Keratinocyte (primary cell): ENCODE data around the gene ZNF804A. TPM values are rescaled to one million over a fixed set of nuclear protein-coding genes. Genes with fewer than 3 reads are reported as not detected.
A peak's percentile ranks its signal among the peaks of the same experiment; 100 is the strongest.

Experiments used
- DNase-seq: peaks from one replicate; pipeline ENCODE4 v3.0.0-alpha.2; 2011; ENCODE audit warnings: low read depth, missing footprints, low spot score
- FAIRE-seq: peaks from 2 replicates; lab custom pipeline; 2011; peaks lifted over from hg19 to GRCh38; lab: Jason Lieb, UNC
- H2AFZ ChIP-seq: 2 replicates; pipeline ENCODE4 v1.6.0; 2012; ENCODE audit warnings: low read length, control low read depth, inconsistent platforms; ENCODE audit not compliant: control insufficient read depth
- H3K27ac ChIP-seq: 2 replicates; pipeline ENCODE4 v1.5.1; 2011; ENCODE audit warnings: low read length; ENCODE audit not compliant: control insufficient read depth, insufficient read depth
- H3K27me3 ChIP-seq: 3 replicates; pipeline ENCODE4 v1.6.0; 2011; ENCODE audit warnings: low read length; ENCODE audit not compliant: control insufficient read depth, insufficient read depth; ENCODE audit errors: extremely low read depth
- H3K36me3 ChIP-seq, 2 experiments: 2 replicates in 1 of 2; 3 replicates in 1 of 2; pipeline ENCODE4 v1.5.1; 2011; ENCODE audit warnings: low read length in 2 of 2, mild to moderate bottlenecking in 1 of 2; ENCODE audit not compliant: control insufficient read depth in 2 of 2, insufficient read depth in 2 of 2; ENCODE audit errors: extremely low read depth in 1 of 2
- H3K4me1 ChIP-seq: 3 replicates; pipeline ENCODE4 v1.5.1; 2011; ENCODE audit warnings: low read length; ENCODE audit not compliant: control insufficient read depth, insufficient read depth; ENCODE audit errors: extremely low read depth
- H3K4me2 ChIP-seq: 3 replicates; pipeline ENCODE4 v1.6.0; 2011; ENCODE audit warnings: low read depth, low read length; ENCODE audit not compliant: control insufficient read depth, insufficient read depth; ENCODE audit errors: extremely low read depth
- H3K4me3 ChIP-seq, 3 experiments: fragments of 200-600 bp in 1 of 3; sonication (generic) in 1 of 3; 2 replicates in 2 of 3; 3 replicates in 1 of 3; pipeline ENCODE4 v1.5.1; 2011 to 2016; ENCODE audit warnings: low read length in 3 of 3, mild to moderate bottlenecking in 3 of 3, control low read depth in 2 of 3, inconsistent platforms in 1 of 3, low read depth in 1 of 3, mixed read lengths in 1 of 3, mixed run types in 1 of 3, moderate library complexity in 1 of 3; ENCODE audit not compliant: control insufficient read depth in 2 of 3, insufficient read depth in 2 of 3; ENCODE audit errors: extremely low read depth in 1 of 3
- H3K79me2 ChIP-seq: 2 replicates; pipeline ENCODE4 v1.6.0; 2012; ENCODE audit warnings: low read length; ENCODE audit not compliant: control insufficient read depth, insufficient read depth
- H3K9ac ChIP-seq: 3 replicates; pipeline ENCODE4 v1.6.0; 2011; ENCODE audit warnings: low read length; ENCODE audit not compliant: control insufficient read depth, insufficient read depth; ENCODE audit errors: extremely low read depth
- H3K9me1 ChIP-seq: 3 replicates; pipeline ENCODE4 v1.6.0; 2011; ENCODE audit warnings: low read length; ENCODE audit not compliant: control insufficient read depth, insufficient read depth; ENCODE audit errors: extremely low read depth
- H3K9me3 ChIP-seq: 2 replicates; pipeline ENCODE4 v1.5.1; 2012; ENCODE audit warnings: low read depth, low read length; ENCODE audit not compliant: control insufficient read depth
- H4K20me1 ChIP-seq: 3 replicates; pipeline ENCODE4 v1.6.0; 2011; ENCODE audit warnings: low read length; ENCODE audit not compliant: control insufficient read depth, insufficient read depth; ENCODE audit errors: extremely low read depth
- EZH2 ChIP-seq: IDR thresholded peaks from one replicate; pipeline ENCODE4 v1.6.1; 2012; ENCODE audit warnings: inconsistent platforms, mild to moderate bottlenecking, low read length, moderate library complexity
- dilution Hi-C: fragments of 300-500 bp; cut with MboI; formaldehyde crosslinking; loops from one replicate; pipeline ENCODE4 v1.7.0; 2020; ENCODE audit warnings: low sequenced_read_pairs; ENCODE audit not compliant: extremely low pct_ligation_motif_present
- polyA minus RNA-seq, 3 experiments: library from RNA; depleted of rRNA, polyadenylated mRNA; stranded (reverse); fragments of >200 nt; gene quantifications; 1 replicate in 1 of 3; 2 replicates in 1 of 3; 3 replicates in 1 of 3; pipeline ENCODE4 v1.2.3, GENCODE V29; 2011
- polyA plus RNA-seq, 5 experiments: library from polyadenylated mRNA; depleted of rRNA in 3 of 5; stranded (reverse) in 3 of 5; stranded (forward) in 1 of 5; unstranded in 1 of 5; fragments of >200 nt; gene quantifications; 1 replicate in 1 of 5; 2 replicates in 3 of 5; 3 replicates in 1 of 5; pipeline versions ENCODE4 v1.2.1 to v1.2.3, GENCODE V29; 2011 to 2012; ENCODE audit warnings: missing spikeins in 2 of 5, low read depth in 1 of 5, low replicate concordance in 1 of 5
- TF ChIP-seq, protein P1 (sequence below), 3 experiments: IDR thresholded peaks in 1 of 3; conservative IDR thresholded peaks in 1 of 3; optimal IDR thresholded peaks in 1 of 3; 2 replicates in 2 of 3; 3 replicates in 1 of 3; pipeline versions ENCODE3 to v1.5.1; 2011; ENCODE audit warnings: low read length in 3 of 3, mild to moderate bottlenecking in 3 of 3, moderate library complexity in 2 of 3, control low read depth in 1 of 3, inconsistent platforms in 1 of 3; ENCODE audit not compliant: insufficient read depth in 2 of 3; ENCODE audit errors: extremely low read depth in 1 of 3

ZNF804A gene
- 0.05 to 0.08 TPM (median 0.06 TPM) in 3 replicates for polyA plus RNA-seq
- polyA plus RNA-seq (2011; ENCODE audit: low read depth) = 0.87 TPM
- 0.05 and 0.10 TPM in 2 replicates for polyA plus RNA-seq (2011; cell fraction: cytosol; rRNA removed)
- polyA plus RNA-seq (2011; cell fraction: nucleus; rRNA removed) = 0.09 TPM in 1 of 2 replicates, not detected in the other
- 0.02 and 0.13 TPM in 2 replicates for polyA plus RNA-seq (2012; ENCODE audit: low replicate concordance)
- polyA minus RNA-seq = 0.10 to 0.13 TPM in 2 of 3 replicates, not detected in the other
- not detected for polyA minus RNA-seq (2011; cell fraction: cytosol; rRNA and poly(A)+ RNA removed)
- polyA minus RNA-seq (2011; cell fraction: nucleus; rRNA and poly(A)+ RNA removed) = 0.11 and 0.23 TPM in 2 replicates

DNA sequence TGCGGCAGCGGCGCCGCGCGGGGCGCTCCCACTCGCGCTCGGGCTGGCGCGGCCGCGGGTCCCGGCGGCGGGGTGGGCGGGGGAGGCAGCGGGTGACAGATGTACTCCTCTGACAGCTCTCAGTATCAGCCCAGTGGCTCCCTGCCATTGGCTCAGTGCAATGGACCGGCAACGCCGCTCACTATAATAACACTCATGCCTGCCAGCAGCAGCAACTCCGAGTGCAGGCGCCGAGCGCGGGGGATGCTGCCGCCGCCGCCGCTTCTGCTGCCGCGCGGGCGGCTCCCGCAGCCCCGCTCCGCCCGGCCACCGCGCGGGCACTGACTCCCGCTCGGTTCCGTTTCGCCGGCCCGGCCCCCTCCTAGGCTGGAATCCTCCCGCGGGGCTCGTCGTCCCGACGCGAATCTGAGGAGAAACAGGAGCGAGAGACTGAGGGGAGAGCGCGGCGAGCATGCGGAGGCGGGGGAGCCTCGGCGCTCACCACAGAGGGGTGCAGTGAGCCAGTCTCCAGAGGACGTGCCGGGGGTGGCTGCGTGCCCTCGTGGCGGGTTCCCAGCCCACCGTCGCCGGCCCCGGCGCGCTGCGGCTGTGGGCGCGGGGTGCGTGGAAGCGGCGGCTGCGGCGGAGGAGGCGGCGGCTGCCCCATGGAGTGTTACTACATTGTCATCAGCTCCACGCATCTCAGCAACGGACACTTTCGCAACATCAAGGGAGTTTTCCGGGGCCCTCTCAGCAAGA, at the start of gene ZNF804A:
Gene ZNF804A (plus strand): TSS at position 214 of the 738 bp plus-strand sequence. CDS start 431 bp downstream, at position 645.
- dilution Hi-C loops = no loop called here
- H3K27me3 ChIP-seq = peaks cover 24% of the 10 kb centered on the region
- no peaks in the 10 kb centered on the region for H3K79me2 ChIP-seq
- peak within 1 kb of the TSS; percentile 80 for H2AFZ ChIP-seq
- TF ChIP-seq EZH2 = no peak
- TF ChIP-seq, protein P1, sequence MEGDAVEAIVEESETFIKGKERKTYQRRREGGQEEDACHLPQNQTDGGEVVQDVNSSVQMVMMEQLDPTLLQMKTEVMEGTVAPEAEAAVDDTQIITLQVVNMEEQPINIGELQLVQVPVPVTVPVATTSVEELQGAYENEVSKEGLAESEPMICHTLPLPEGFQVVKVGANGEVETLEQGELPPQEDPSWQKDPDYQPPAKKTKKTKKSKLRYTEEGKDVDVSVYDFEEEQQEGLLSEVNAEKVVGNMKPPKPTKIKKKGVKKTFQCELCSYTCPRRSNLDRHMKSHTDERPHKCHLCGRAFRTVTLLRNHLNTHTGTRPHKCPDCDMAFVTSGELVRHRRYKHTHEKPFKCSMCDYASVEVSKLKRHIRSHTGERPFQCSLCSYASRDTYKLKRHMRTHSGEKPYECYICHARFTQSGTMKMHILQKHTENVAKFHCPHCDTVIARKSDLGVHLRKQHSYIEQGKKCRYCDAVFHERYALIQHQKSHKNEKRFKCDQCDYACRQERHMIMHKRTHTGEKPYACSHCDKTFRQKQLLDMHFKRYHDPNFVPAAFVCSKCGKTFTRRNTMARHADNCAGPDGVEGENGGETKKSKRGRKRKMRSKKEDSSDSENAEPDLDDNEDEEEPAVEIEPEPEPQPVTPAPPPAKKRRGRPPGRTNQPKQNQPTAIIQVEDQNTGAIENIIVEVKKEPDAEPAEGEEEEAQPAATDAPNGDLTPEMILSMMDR (optimal IDR thresholded peaks at IDR 0.05 in 1 of 3, IDR thresholded peaks at IDR 0.05 in 1 of 3, conservative IDR thresholded peaks at IDR 0.05 in 1 of 3; ENCODE audit: extremely low read depth in 1 of 3, insufficient read depth in 2 of 3, low read length in 3 of 3) = no peak
- H3K9me3 ChIP-seq = no peaks in the 10 kb centered on the region
- FAIRE-seq = no peak
- H3K9ac ChIP-seq = peak within 1 kb of the TSS; percentile 28
- no peaks in the 10 kb centered on the region for H3K36me3 ChIP-seq
- H3K4me3 ChIP-seq = peak within 1 kb of the TSS; percentile 41 to 70 (median 65)
- H3K9me1 ChIP-seq = no peaks in the 10 kb centered on the region
- no peak within 1 kb of the TSS for H3K27ac ChIP-seq
- H4K20me1 ChIP-seq = no peaks in the 10 kb centered on the region
- no peak for DNase-seq
- peak within 1 kb of the TSS; percentile 82 for H3K4me2 ChIP-seq
- peaks cover 6% of the 10 kb centered on the region for H3K4me1 ChIP-seq

DNA sequence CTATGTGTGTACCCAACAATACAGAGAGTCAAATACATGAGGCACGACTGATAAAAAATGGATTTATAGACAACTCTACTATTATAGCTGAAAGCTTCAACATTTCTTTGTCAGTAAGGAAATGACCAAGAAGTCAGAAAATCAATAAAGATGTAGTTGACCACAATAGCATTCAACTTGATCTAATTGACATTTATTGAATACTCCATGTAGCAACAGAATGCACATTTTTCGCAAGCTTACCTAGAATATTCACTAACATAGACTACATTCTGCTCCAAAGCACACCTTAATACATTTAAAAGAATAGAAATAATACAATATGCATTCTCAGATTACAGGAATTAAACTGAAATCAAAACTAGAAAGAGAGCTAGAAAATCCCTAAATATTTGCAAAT, 49.2 kb upstream of the ZNF804A start:
- DNase-seq (no peak), FAIRE-seq (no peak)
- H3K9me1 ChIP-seq = no peaks in the 10 kb centered on the region
- H3K4me1 ChIP-seq = no peaks in the 10 kb centered on the region
- no peak overlapping the region for H3K4me2 ChIP-seq
- no peaks in the 10 kb centered on the region for H3K9me3 ChIP-seq
- H4K20me1 ChIP-seq = no peaks in the 10 kb centered on the region
- H3K9ac ChIP-seq = no peak overlapping the region
- no peak overlapping the region for H3K4me3 ChIP-seq
- no peaks in the 10 kb centered on the region for H3K79me2 ChIP-seq
- no peaks in the 10 kb centered on the region for H3K36me3 ChIP-seq
- no peak overlapping the region for H2AFZ ChIP-seq
- no peak overlapping the region for H3K27ac ChIP-seq
- TF ChIP-seq EZH2 = no peak
- TF ChIP-seq, protein P1 (optimal IDR thresholded peaks at IDR 0.05 in 1 of 3, IDR thresholded peaks at IDR 0.05 in 1 of 3, conservative IDR thresholded peaks at IDR 0.05 in 1 of 3; ENCODE audit: extremely low read depth in 1 of 3, insufficient read depth in 2 of 3, low read length in 3 of 3) = no peak
- dilution Hi-C loops = no loop called here
- H3K27me3 ChIP-seq = no peaks in the 10 kb centered on the region
